Hepatocyte (in vitro differentiated cells): ENCODE data around the gene RBMS1.

Experiments
- CTCF ChIP-seq: fragments of 200-600 bp; sonication (generic); IDR thresholded peaks from 2 replicates; pipeline ENCODE4 v1.5.1; 2016; ENCODE audit warnings: antibody characterized with exemption, mild to moderate bottlenecking; ENCODE audit not compliant: poor library complexity
- EZH2 ChIP-seq: fragments of 200-600 bp; sonication (generic); IDR thresholded peaks from 2 replicates; pipeline ENCODE4 v1.6.1; 2016; ENCODE audit warnings: antibody characterized with exemption, mild to moderate bottlenecking, borderline replicate concordance

GRCh38 chr2:160474891-160475787, 18.5 kb downstream of the RBMS1 start:
- TF ChIP-seq CTCF, result no peak
- TF ChIP-seq EZH2, result no peak
